Neural crest cell (in vitro differentiated cells): ENCODE measurements around the gene TULP4. TPM values are rescaled to one million over a fixed set of nuclear protein-coding genes. Genes with fewer than 3 reads are reported as not detected.

ENCODE experiments used
- DNase-seq: peaks from one replicate; pipeline ENCODE4 v3.0.0; 2021; ENCODE audit warnings: low read depth, mixed read lengths, low spot score
- H3K27ac Mint-ChIP-seq: one replicate; pipeline ENCODE4 v1.8.0; 2021; ENCODE audit warnings: mild to moderate bottlenecking, mixed read lengths; ENCODE audit not compliant: unreplicated experiment
- H3K27me3 Mint-ChIP-seq: 2 replicates; pipeline ENCODE4 v1.8.0; 2021; ENCODE audit warnings: low read depth, mild to moderate bottlenecking, mixed read lengths
- H3K36me3 Mint-ChIP-seq: 2 replicates; pipeline ENCODE4 v1.8.0; 2021; ENCODE audit warnings: low read depth, mild to moderate bottlenecking, mixed read lengths
- H3K4me1 Mint-ChIP-seq: 2 replicates; pipeline ENCODE4 v1.8.0; 2021; ENCODE audit warnings: mixed read lengths
- H3K4me3 Mint-ChIP-seq: one replicate; pipeline ENCODE4 v1.8.0; 2021; ENCODE audit warnings: mild to moderate bottlenecking, mixed read lengths
- H3K9me3 Mint-ChIP-seq: 2 replicates; pipeline ENCODE4 v1.8.0; 2021; ENCODE audit warnings: mixed read lengths
- CTCF ChIP-seq: fragments of 200-600 bp; sonication (generic); conservative IDR thresholded peaks from 2 replicates; pipeline ENCODE4 v1.5.0; 2021; ENCODE audit warnings: antibody characterized with exemption, mild to moderate bottlenecking
- total RNA-seq: library from RNA; stranded (reverse); gene quantifications from 2 replicates; pipeline ENCODE4 v1.2.1, GENCODE V29; 2021

The TULP4 gene
- total RNA-seq, 1 donor from 2014 or later, result 115 TPM

GRCh38 chr6:158408013-158408412 lies 95.7 kb downstream of the TULP4 start:
- DNase-seq, result no peak
- TF ChIP-seq CTCF, result no peak
- peaks cover 16% of the 10 kb centered on the region for H3K36me3 Mint-ChIP-seq
- peaks cover 8% of the 10 kb centered on the region for H3K9me3 Mint-ChIP-seq
- no peak overlapping the region for H3K4me3 Mint-ChIP-seq
- no peak overlapping the region for H3K27ac Mint-ChIP-seq
- peaks cover 36% of the 10 kb centered on the region for H3K4me1 Mint-ChIP-seq
- no peaks in the 10 kb centered on the region for H3K27me3 Mint-ChIP-seq

- TF ChIP-seq CTCF, result no peak
- no peak overlapping the region for H3K4me3 Mint-ChIP-seq
- H3K9me3 Mint-ChIP-seq, result peaks cover 8% of the 10 kb centered on the region
- H3K27ac Mint-ChIP-seq, result no peak overlapping the region
- H3K4me1 Mint-ChIP-seq, result peaks cover 36% of the 10 kb centered on the region
- no peaks in the 10 kb centered on the region for H3K27me3 Mint-ChIP-seq
- H3K36me3 Mint-ChIP-seq, result peaks cover 16% of the 10 kb centered on the region
- peak; percentile 12 for DNase-seq
Observed at GRCh38 chr6:158408552-158409130, 96.4 kb downstream of the TULP4 start.

- H3K4me1 Mint-ChIP-seq, result peaks cover 36% of the 10 kb centered on the region
- H3K27me3 Mint-ChIP-seq, result no peaks in the 10 kb centered on the region
- no peak for DNase-seq
- H3K9me3 Mint-ChIP-seq, result peaks cover 5% of the 10 kb centered on the region
- no peak overlapping the region for H3K27ac Mint-ChIP-seq
- H3K36me3 Mint-ChIP-seq, result peaks cover 14% of the 10 kb centered on the region
- TF ChIP-seq CTCF, result no peak
- no peak overlapping the region for H3K4me3 Mint-ChIP-seq
Observed at GRCh38 chr6:158409451-158409850, 97.2 kb downstream of the TULP4 start.

GRCh38 chr6:158410784-158411183 lies 98.5 kb downstream of the TULP4 start:
- Mint-ChIP-seq H3K4me3 (no peak overlapping the region), H3K9me3 (no peaks in the 10 kb centered on the region), H3K36me3 (peaks cover 14% of the 10 kb centered on the region), H3K27ac (no peak overlapping the region), H3K27me3 (no peaks in the 10 kb centered on the region), H3K4me1 (peaks cover 36% of the 10 kb centered on the region)
- no peak for TF ChIP-seq CTCF
- no peak for DNase-seq

GRCh38 chr6:158411998-158412397 lies 99.7 kb downstream of the TULP4 start:
- no peak overlapping the region for H3K27ac Mint-ChIP-seq
- no peak overlapping the region for H3K4me3 Mint-ChIP-seq
- no peak for TF ChIP-seq CTCF

GRCh38 chr6:158413028-158413427 lies 100.8 kb downstream of the TULP4 start:
- TF ChIP-seq CTCF, result no peak
- Mint-ChIP-seq H3K27ac (peak overlapping the region; percentile 88), H3K36me3 (peaks cover 21% of the 10 kb centered on the region), H3K4me1 (peaks cover 40% of the 10 kb centered on the region), H3K27me3 (no peaks in the 10 kb centered on the region), H3K9me3 (no peaks in the 10 kb centered on the region), H3K4me3 (no peak overlapping the region)
- DNase-seq, result no peak

More at GRCh38 chr6:158411998-158412397, 99.7 kb downstream of the TULP4 start:
- no peaks in the 10 kb centered on the region for H3K27me3 Mint-ChIP-seq
- H3K9me3 Mint-ChIP-seq, result no peaks in the 10 kb centered on the region
- no peak for DNase-seq
- H3K4me1 Mint-ChIP-seq, result peaks cover 40% of the 10 kb centered on the region
- H3K36me3 Mint-ChIP-seq, result peaks cover 18% of the 10 kb centered on the region
